HG03469 (cell line): Measurements from ENCODE around the gene KCNE3.
"Not testable (repeated sequence)": the region's sequence is repeated elsewhere in the genome, so short reads cannot be mapped to it uniquely, and the experiment has no call there.

Experiments used
- ATAC-seq: cut with Tn5 transposase; IDR thresholded peaks from one replicate; pipeline ENCODE4 v1.9.1; 2021; ENCODE audit warnings: mild to moderate bottlenecking, moderate library complexity, moderate number of reproducible peaks; ENCODE audit not compliant: unreplicated experiment

Gene KCNE3

GRCh38 chr11:74444173-74444826 is 23.0 kb downstream of the KCNE3 start:
- ATAC-seq: no peak

GRCh38 chr11:74443071-74443864 is 24.1 kb downstream of the KCNE3 start:
- no peak for ATAC-seq

DNA sequence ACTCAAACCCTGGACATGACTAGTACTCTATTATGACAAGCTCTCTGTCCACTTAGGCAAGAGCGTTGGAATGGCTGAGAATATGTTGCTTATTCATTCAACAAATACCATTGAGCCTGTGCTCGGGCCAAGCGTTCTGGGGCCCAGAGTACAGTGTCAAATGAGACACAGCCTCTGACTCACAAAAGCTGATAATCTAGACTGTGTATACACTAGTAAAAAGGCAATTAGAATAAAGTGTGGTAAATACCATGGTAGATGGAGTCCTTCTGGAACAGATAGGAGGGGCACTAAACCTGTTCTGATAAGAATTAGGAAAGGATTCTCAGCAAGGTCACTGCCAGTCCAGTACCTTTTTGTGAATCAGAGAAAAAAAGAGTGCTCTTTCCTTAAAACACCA is 24.7 kb downstream of the KCNE3 start:
- no peak for ATAC-seq

GRCh38 chr11:74438681-74439080 is 28.7 kb downstream of the KCNE3 start:
- no peak for ATAC-seq

- ATAC-seq: no peak
These were observed 29.8 kb downstream of the KCNE3 start for GRCh38 chr11:74437441-74438042.

GRCh38 chr11:74434528-74434927 is 32.8 kb downstream of the KCNE3 start:
- no peak for ATAC-seq

DNA sequence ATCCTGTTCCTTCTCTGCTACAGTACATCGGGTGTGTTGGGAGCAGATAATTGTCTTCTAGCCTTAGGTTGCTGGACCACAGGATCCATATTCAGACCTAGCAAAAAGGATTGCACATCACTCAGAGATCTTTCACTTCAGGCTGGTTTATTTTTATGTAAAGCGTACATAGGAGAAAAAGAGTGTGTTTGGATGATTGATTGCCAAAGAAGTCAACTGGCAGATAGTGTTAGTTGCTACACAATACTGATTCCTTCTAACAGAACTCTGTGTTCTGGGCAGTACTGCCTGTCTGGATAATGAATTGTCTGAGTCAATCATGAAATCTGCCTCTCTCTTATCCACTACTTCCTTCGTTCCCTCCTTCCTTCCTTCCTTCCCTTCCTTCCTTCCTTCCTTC is 38.1 kb downstream of the KCNE3 start:
- ATAC-seq: no peak

- ATAC-seq: no peak
These were observed 39.9 kb downstream of the KCNE3 start for GRCh38 chr11:74427384-74427886.

- ATAC-seq: no peak
These were observed 42.2 kb downstream of the KCNE3 start for GRCh38 chr11:74425100-74425499.

DNA sequence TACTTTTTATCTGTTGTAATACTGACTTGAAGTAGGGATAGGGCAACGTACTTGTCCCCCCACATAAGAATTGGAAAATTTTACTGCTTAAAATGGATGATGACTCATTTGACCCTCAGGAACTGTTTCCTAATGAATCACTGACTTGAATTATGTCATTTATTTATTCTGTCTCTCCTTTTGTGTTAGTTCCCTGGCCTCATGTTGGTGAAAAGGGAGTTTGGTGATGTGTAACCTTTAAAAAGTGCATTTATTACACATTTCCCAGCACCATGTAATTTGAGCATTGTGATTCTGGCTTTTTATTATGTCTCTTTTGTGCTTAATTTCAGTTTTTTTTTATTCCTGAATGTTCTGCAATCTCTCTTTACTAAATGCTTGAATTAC is 48.8 kb downstream of the KCNE3 start:
- no peak for ATAC-seq

GRCh38 chr11:74417860-74418508 is 49.4 kb downstream of the KCNE3 start:
- ATAC-seq: no peak

GRCh38 chr11:74417379-74417804 is 50.0 kb downstream of the KCNE3 start:
- no peak for ATAC-seq

GRCh38 chr11:74416974-74417373 is 50.4 kb downstream of the KCNE3 start:
- ATAC-seq: not testable (repeated sequence)

DNA sequence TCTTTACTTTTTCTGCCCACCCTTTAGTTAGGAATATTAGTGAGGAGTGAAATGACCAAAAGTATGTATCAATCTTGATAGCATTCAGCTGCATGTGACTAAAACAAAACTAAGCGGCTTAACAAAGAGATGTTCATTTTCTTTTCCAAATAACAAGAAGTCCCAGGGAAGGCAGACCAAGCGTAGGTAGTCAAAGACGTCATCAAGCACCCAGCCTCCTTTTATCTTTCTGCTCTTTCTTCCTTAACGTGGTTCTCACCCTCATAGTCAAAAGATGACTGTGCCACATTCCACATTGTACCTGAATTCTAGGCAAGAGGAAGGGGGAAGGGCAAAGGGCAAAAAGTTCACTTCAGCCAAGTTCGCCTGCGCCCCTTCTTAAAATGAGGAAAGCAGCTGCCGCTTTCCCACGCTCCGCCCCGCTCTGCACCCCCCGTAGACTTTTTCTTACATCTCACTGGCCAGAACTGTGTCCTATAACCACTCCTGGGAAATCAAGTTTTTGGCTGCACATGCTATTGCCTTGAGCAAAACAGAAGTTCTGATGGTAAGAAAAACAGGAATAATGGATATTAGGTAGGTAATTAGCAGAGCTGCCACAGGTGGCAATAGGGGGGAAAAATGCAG is 54.5 kb downstream of the KCNE3 start:
- ATAC-seq: no peak

DNA sequence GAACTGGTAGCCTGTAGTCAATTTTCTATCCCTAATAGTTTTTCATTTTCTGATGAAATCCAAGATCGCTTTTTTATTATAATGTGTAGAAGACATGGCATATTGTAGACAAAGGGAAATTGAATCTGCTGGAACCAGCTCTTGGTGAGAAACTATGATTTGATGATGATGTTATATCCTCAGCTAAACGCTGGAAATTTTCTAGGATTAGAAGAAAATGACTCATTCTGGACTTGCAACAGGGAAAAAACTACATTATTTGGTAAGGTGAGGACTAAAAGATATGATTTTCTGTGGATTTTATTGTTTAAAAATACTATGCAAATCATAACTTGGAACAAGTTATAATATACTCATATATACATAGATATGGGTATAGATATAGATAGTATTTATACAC is 55.0 kb downstream of the KCNE3 start:
- ATAC-seq: no peak

DNA sequence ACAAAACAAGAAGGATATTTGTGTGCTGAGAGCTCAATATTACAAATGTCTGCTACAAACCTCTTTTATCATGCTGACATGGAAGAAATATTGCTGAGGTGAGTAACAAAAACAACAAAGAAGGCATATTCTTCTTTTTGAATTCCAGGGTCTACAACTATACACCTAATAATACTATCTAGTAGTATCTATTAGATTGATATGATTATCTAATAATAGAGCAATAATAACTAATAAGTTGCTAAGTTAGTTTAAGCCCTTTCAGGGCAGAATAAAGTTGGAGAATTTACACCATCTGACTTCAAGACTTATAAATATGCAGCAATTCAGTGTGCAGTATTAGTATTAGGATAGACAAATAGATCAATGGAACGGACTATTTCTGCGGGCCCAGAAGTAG is 57.7 kb downstream of the KCNE3 start:
- no peak for ATAC-seq
